ENCODE data around the gene RC3H2.
"Not testable (repeated sequence)": the region's sequence is repeated elsewhere in the genome, so short reads cannot be mapped to it uniquely, and the experiment has no call there.

Gene RC3H2

GRCh38 chr9:122848256-122848943 lies 56.8 kb downstream of the RC3H2 start:
- no peaks in the 10 kb centered on the region for H3K9me3 ChIP-seq
- H3K27me3 ChIP-seq: no peaks in the 10 kb centered on the region
- H3K27ac ChIP-seq: no peak overlapping the region
- H3K36me3 ChIP-seq: peaks cover 75% of the 10 kb centered on the region
- H3K4me1 ChIP-seq (ENCODE audit: control insufficient read depth in 1 of 2, insufficient read depth in 1 of 2, low read depth in 1 of 2, low read length in 1 of 2): no peaks in the 10 kb centered on the region
- TF ChIP-seq CTCF (IDR thresholded peaks at IDR 0.05): no peak
- no peak overlapping the region for H3K4me3 ChIP-seq (ENCODE audit: low read depth in 1 of 2, low read length in 1 of 2)

GRCh38 chr9:122846371-122846940 lies 58.7 kb downstream of the RC3H2 start:
- Histone ChIP-seq H3K4me1 (ENCODE audit: control insufficient read depth in 1 of 2, insufficient read depth in 1 of 2, low read depth in 1 of 2, low read length in 1 of 2) (no peaks in the 10 kb centered on the region), H3K27me3 (no peaks in the 10 kb centered on the region), H3K27ac (no peak overlapping the region), H3K9me3 (no peaks in the 10 kb centered on the region), H3K36me3 (peaks cover 57% of the 10 kb centered on the region), H3K4me3 (ENCODE audit: low read depth in 1 of 2, low read length in 1 of 2) (no peak overlapping the region)
- no peak for TF ChIP-seq CTCF (IDR thresholded peaks at IDR 0.05)

- no peaks in the 10 kb centered on the region for H3K4me1 ChIP-seq (ENCODE audit: control insufficient read depth in 1 of 2, insufficient read depth in 1 of 2, low read depth in 1 of 2, low read length in 1 of 2)
- peaks cover 44% of the 10 kb centered on the region for H3K36me3 ChIP-seq
- no peak for TF ChIP-seq CTCF (IDR thresholded peaks at IDR 0.05)
- H3K27ac ChIP-seq: no peak overlapping the region
- H3K27me3 ChIP-seq: no peaks in the 10 kb centered on the region
- H3K4me3 ChIP-seq (ENCODE audit: low read depth in 1 of 2, low read length in 1 of 2): no peak overlapping the region
- no peaks in the 10 kb centered on the region for H3K9me3 ChIP-seq
These were observed 60.0 kb downstream of the RC3H2 start for GRCh38 chr9:122845116-122845515.

- TF ChIP-seq CTCF (IDR thresholded peaks at IDR 0.05): no peak
- Histone ChIP-seq H3K27me3 (no peaks in the 10 kb centered on the region), H3K36me3 (peaks cover 35% of the 10 kb centered on the region), H3K4me1 (ENCODE audit: control insufficient read depth in 1 of 2, insufficient read depth in 1 of 2, low read depth in 1 of 2, low read length in 1 of 2) (no peaks in the 10 kb centered on the region), H3K4me3 (ENCODE audit: low read depth in 1 of 2, low read length in 1 of 2) (no peak overlapping the region), H3K9me3 (no peaks in the 10 kb centered on the region), H3K27ac (no peak overlapping the region)
These were observed 61.0 kb downstream of the RC3H2 start for GRCh38 chr9:122844137-122844536.

- H3K4me1 ChIP-seq (ENCODE audit: control insufficient read depth in 1 of 2, insufficient read depth in 1 of 2, low read depth in 1 of 2, low read length in 1 of 2): no peaks in the 10 kb centered on the region
- no peak overlapping the region for H3K27ac ChIP-seq
- H3K36me3 ChIP-seq: peaks cover 10% of the 10 kb centered on the region
- no peaks in the 10 kb centered on the region for H3K9me3 ChIP-seq
- no peak for TF ChIP-seq CTCF (IDR thresholded peaks at IDR 0.05)
- no peaks in the 10 kb centered on the region for H3K27me3 ChIP-seq
- no peak overlapping the region for H3K4me3 ChIP-seq (ENCODE audit: low read depth in 1 of 2, low read length in 1 of 2)
These were observed 63.7 kb downstream of the RC3H2 start for GRCh38 chr9:122841501-122841900.

- H3K27me3 ChIP-seq; H3K27ac ChIP-seq; H3K4me1 ChIP-seq (ENCODE audit: control insufficient read depth in 1 of 2, insufficient read depth in 1 of 2, low read depth in 1 of 2, low read length in 1 of 2); H3K9me3 ChIP-seq; H3K36me3 ChIP-seq; H3K4me3 ChIP-seq (ENCODE audit: low read depth in 1 of 2, low read length in 1 of 2): not testable (repeated sequence)
These were observed 66.7 kb downstream of the RC3H2 start for GRCh38 chr9:122838441-122838840.

Measured in neutrophil (primary cell).